ENCODE results near the gene ANGEL2. TPM values are rescaled to one million over a fixed set of nuclear protein-coding genes. Genes with fewer than 3 reads are reported as not detected.

ANGEL2 gene
- total and polyA plus RNA-seq, 2 experiments from 2014 or later: 15.2 to 49.6 TPM

DNA sequence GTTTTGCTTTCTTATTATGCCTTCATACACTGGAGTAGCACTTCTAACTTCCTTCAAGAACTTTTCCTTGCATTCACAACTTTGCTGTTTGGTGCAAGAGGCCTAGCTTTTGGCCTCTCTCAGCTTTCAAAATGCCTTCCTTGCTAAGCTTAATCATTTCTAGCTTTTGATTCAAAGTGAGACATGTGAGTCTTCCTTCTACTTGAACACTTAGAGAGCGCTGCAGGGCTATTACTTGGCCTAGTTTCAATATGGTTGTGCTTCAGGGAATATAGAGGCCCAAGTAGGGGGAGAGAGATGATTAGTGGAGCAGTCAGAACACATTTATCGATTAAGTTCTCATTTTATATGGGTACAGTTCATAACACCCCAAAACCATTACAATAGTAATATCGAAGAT is 12.4 kb downstream of the ANGEL2 start:
- DNase-seq (ENCODE audit: low spot score): no peak
- Histone ChIP-seq H3K4me2 (no peak overlapping the region), H3K4me1 (ENCODE audit: insufficient read depth) (peaks cover 8% of the 10 kb centered on the region), H3K79me2 (replicated peaks; ENCODE audit: insufficient read depth) (no peaks in the 10 kb centered on the region), H4K20me1 (replicated peaks; ENCODE audit: insufficient read depth) (no peaks in the 10 kb centered on the region), H3K27ac (ENCODE audit: low read depth) (no peak overlapping the region), H3K36me3 (ENCODE audit: insufficient read depth) (peaks cover 12% of the 10 kb centered on the region), H3K9me2 (ENCODE audit: insufficient read depth) (no peaks in the 10 kb centered on the region), H3K27me3 (ENCODE audit: insufficient read depth) (no peaks in the 10 kb centered on the region), H3K4me3 (no peak overlapping the region), H2AFZ (no peak overlapping the region), H3F3A (replicated peaks; ENCODE audit: low read depth) (no peaks in the 10 kb centered on the region; the same call in 1 of the 2 replicates)
- H3K27ac Mint-ChIP-seq: no peak overlapping the region
- H3K4me1 Mint-ChIP-seq: peaks cover 6% of the 10 kb centered on the region
- no peaks in the 10 kb centered on the region for H3K27me3 Mint-ChIP-seq (ENCODE audit: insufficient read depth, low read depth, poor library complexity)
- no peaks in the 10 kb centered on the region for H3K9me3 Mint-ChIP-seq
- H3K4me3 Mint-ChIP-seq: no peak overlapping the region
- H3K36me3 Mint-ChIP-seq (ENCODE audit: low read depth): peaks cover 66% of the 10 kb centered on the region
- no peak for ATAC-seq
- TF ChIP-seq, protein P1, sequence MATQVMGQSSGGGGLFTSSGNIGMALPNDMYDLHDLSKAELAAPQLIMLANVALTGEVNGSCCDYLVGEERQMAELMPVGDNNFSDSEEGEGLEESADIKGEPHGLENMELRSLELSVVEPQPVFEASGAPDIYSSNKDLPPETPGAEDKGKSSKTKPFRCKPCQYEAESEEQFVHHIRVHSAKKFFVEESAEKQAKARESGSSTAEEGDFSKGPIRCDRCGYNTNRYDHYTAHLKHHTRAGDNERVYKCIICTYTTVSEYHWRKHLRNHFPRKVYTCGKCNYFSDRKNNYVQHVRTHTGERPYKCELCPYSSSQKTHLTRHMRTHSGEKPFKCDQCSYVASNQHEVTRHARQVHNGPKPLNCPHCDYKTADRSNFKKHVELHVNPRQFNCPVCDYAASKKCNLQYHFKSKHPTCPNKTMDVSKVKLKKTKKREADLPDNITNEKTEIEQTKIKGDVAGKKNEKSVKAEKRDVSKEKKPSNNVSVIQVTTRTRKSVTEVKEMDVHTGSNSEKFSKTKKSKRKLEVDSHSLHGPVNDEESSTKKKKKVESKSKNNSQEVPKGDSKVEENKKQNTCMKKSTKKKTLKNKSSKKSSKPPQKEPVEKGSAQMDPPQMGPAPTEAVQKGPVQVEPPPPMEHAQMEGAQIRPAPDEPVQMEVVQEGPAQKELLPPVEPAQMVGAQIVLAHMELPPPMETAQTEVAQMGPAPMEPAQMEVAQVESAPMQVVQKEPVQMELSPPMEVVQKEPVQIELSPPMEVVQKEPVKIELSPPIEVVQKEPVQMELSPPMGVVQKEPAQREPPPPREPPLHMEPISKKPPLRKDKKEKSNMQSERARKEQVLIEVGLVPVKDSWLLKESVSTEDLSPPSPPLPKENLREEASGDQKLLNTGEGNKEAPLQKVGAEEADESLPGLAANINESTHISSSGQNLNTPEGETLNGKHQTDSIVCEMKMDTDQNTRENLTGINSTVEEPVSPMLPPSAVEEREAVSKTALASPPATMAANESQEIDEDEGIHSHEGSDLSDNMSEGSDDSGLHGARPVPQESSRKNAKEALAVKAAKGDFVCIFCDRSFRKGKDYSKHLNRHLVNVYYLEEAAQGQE (IDR thresholded peaks at IDR 0.05; ENCODE audit: unreplicated experiment): no peak
- TF ChIP-seq JUNB (IDR thresholded peaks at IDR 0.05; ENCODE audit: unreplicated experiment): no peak

DNA sequence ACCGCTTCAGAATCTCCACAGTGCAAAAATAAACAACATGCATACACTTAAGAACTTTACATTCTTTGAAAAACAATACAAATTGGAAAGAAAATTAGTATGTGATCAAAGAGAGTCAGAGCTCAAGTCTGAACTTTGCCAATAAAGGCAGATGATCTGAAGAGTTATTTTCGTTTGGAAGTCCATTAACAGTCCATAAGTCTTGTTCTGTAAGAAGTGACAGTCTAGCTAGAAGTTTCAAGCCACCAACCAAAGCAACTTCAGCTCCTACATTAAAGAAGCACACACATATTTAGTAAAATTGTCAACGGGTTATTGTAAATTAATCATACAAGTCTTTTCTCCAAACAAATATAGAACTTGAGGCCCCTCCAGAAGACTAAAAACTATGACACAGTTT is 20.7 kb downstream of the ANGEL2 start:
- Mint-ChIP-seq H3K9me3 (no peaks in the 10 kb centered on the region; the same call in 2 of the 3 replicates), H3K27me3 (ENCODE audit: insufficient read depth, low read depth, poor library complexity) (peaks cover 6% of the 10 kb centered on the region), H3K4me1 (peaks cover 14% of the 10 kb centered on the region; the same call in 2 of the 3 replicates), H3K27ac (peak overlapping the region; percentile 89), H3K4me3 (no peak overlapping the region), H3K36me3 (ENCODE audit: low read depth) (peaks cover 60% of the 10 kb centered on the region)
- Histone ChIP-seq H3K4me3 (no peak overlapping the region), H2AFZ (no peak overlapping the region), H3K4me2 (no peak overlapping the region), H4K20me1 (replicated peaks; ENCODE audit: insufficient read depth) (no peaks in the 10 kb centered on the region), H3K9me2 (ENCODE audit: insufficient read depth) (no peaks in the 10 kb centered on the region), H3K79me2 (replicated peaks; ENCODE audit: insufficient read depth) (no peaks in the 10 kb centered on the region), H3F3A (replicated peaks; ENCODE audit: low read depth) (peaks cover 18% of the 10 kb centered on the region), H3K36me3 (ENCODE audit: insufficient read depth) (peaks cover 34% of the 10 kb centered on the region), H3K27me3 (ENCODE audit: insufficient read depth) (no peaks in the 10 kb centered on the region), H3K27ac (ENCODE audit: low read depth) (peak overlapping the region; percentile 3; the same call in 1 of the 2 replicates), H3K4me1 (ENCODE audit: insufficient read depth) (peaks cover 4% of the 10 kb centered on the region; the same call in 1 of the 2 replicates)
- no peak for DNase-seq (ENCODE audit: low spot score)
- ATAC-seq: no peak
- TF ChIP-seq, protein P2, sequence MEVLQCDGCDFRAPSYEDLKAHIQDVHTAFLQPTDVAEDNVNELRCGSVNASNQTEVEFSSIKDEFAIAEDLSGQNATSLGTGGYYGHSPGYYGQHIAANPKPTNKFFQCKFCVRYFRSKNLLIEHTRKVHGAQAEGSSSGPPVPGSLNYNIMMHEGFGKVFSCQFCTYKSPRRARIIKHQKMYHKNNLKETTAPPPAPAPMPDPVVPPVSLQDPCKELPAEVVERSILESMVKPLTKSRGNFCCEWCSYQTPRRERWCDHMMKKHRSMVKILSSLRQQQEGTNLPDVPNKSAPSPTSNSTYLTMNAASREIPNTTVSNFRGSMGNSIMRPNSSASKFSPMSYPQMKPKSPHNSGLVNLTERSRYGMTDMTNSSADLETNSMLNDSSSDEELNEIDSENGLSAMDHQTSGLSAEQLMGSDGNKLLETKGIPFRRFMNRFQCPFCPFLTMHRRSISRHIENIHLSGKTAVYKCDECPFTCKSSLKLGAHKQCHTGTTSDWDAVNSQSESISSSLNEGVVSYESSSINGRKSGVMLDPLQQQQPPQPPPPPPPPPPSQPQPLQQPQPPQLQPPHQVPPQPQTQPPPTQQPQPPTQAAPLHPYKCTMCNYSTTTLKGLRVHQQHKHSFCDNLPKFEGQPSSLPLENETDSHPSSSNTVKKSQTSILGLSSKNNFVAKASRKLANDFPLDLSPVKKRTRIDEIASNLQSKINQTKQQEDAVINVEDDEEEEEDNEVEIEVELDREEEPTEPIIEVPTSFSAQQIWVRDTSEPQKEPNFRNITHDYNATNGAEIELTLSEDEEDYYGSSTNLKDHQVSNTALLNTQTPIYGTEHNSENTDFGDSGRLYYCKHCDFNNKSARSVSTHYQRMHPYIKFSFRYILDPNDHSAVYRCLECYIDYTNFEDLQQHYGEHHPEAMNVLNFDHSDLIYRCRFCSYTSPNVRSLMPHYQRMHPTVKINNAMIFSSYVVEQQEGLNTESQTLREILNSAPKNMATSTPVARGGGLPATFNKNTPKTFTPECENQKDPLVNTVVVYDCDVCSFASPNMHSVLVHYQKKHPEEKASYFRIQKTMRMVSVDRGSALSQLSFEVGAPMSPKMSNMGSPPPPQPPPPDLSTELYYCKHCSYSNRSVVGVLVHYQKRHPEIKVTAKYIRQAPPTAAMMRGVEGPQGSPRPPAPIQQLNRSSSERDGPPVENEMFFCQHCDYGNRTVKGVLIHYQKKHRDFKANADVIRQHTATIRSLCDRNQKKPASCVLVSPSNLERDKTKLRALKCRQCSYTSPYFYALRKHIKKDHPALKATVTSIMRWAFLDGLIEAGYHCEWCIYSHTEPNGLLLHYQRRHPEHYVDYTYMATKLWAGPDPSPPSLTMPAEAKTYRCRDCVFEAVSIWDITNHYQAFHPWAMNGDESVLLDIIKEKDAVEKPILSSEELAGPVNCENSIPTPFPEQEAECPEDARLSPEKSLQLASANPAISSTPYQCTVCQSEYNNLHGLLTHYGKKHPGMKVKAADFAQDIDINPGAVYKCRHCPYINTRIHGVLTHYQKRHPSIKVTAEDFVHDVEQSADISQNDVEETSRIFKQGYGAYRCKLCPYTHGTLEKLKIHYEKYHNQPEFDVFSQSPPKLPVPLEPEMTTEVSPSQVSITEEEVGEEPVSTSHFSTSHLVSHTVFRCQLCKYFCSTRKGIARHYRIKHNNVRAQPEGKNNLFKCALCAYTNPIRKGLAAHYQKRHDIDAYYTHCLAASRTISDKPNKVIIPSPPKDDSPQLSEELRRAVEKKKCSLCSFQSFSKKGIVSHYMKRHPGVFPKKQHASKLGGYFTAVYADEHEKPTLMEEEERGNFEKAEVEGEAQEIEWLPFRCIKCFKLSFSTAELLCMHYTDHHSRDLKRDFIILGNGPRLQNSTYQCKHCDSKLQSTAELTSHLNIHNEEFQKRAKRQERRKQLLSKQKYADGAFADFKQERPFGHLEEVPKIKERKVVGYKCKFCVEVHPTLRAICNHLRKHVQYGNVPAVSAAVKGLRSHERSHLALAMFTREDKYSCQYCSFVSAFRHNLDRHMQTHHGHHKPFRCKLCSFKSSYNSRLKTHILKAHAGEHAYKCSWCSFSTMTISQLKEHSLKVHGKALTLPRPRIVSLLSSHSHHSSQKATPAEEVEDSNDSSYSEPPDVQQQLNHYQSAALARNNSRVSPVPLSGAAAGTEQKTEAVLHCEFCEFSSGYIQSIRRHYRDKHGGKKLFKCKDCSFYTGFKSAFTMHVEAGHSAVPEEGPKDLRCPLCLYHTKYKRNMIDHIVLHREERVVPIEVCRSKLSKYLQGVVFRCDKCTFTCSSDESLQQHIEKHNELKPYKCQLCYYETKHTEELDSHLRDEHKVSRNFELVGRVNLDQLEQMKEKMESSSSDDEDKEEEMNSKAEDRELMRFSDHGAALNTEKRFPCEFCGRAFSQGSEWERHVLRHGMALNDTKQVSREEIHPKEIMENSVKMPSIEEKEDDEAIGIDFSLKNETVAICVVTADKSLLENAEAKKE (CRISPR knock-in tag; IDR thresholded peaks at IDR 0.05): no peak
- TF ChIP-seq, protein P1 (IDR thresholded peaks at IDR 0.05; ENCODE audit: unreplicated experiment): no peak
- TF ChIP-seq EZH2 (IDR thresholded peaks at IDR 0.05; ENCODE audit: low read depth, unreplicated experiment) (no peak), NANOG (IDR thresholded peaks at IDR 0.05; ENCODE audit: borderline replicate concordance) (no peak), STAT1 (IDR thresholded peaks at IDR 0.05; ENCODE audit: unreplicated experiment) (no peak), ZNF331 (CRISPR knock-in tag; IDR thresholded peaks at IDR 0.05; ENCODE audit: low read depth) (no peak), ZNF114 (CRISPR knock-in tag; IDR thresholded peaks at IDR 0.05) (no peak), EZH2phosphoT487 (IDR thresholded peaks at IDR 0.05; ENCODE audit: unreplicated experiment) (no peak)
